IMR-90 (cell line): ENCODE data around the gene MARS2. TPM values are rescaled to one million over a fixed set of nuclear protein-coding genes. Genes with fewer than 3 reads are reported as not detected.

Experiments
- ATAC-seq: fragments of 200-7000 bp; cut with Tn5 transposase; 2 replicates; pipeline ENCODE4 v1.9.1; 2020; ENCODE audit warnings: low read depth, mild to moderate bottlenecking, moderate library complexity
- BruUV-seq: library from RNA; stranded (reverse); fragments of 400-500 nt; replicated peaks from 2 replicates; lab custom pipeline; 2021; lab: Mats Ljungman, UMichigan
- CTCF ChIA-PET: fragments of 300-600 bp; formaldehyde crosslinking; extraction: SDS; loops from one replicate; lab custom pipeline; 2021; ENCODE audit warnings: antibody characterized with exemption; lab: Yijun Ruan, JAX
- POLR2A ChIA-PET: fragments of 300-600 bp; sonication (Branson Sonifier 250); formaldehyde crosslinking; loops from one replicate; lab custom pipeline; 2022; ENCODE audit warnings: antibody characterized with exemption; ENCODE audit not compliant: unreplicated experiment; lab: Charles Lee
- DNase-seq: peaks from one replicate; pipeline ENCODE4 v3.0.0; 2013
- H2AFZ ChIP-seq: replicated peaks from 2 replicates; pipeline ENCODE3; 2013; ENCODE audit warnings: low read length, mild to moderate bottlenecking; ENCODE audit not compliant: poor library complexity
- H2AK5ac ChIP-seq: 2 replicates; pipeline ENCODE4 v1.6.1; 2013; ENCODE audit warnings: low read depth, low read length, inconsistent platforms
- H2AK9ac ChIP-seq: replicated peaks from 2 replicates; pipeline ENCODE3; 2013; ENCODE audit warnings: mild to moderate bottlenecking, low read depth, low read length, moderate library complexity; ENCODE audit not compliant: poor library complexity
- H2BK120ac ChIP-seq: 2 replicates; pipeline ENCODE4 v1.6.1; 2013; ENCODE audit warnings: low read depth, low read length, inconsistent platforms
- H2BK15ac ChIP-seq: 3 replicates; pipeline ENCODE4 v1.6.1; 2013; ENCODE audit warnings: low read depth, low read length, inconsistent platforms
- H2BK20ac ChIP-seq: 2 replicates; pipeline ENCODE4 v1.6.1; 2013; ENCODE audit warnings: low read depth, mild to moderate bottlenecking, inconsistent platforms, low read length, moderate library complexity
- H2BK5ac ChIP-seq: 2 replicates; pipeline ENCODE4 v1.6.1; 2013; ENCODE audit warnings: mild to moderate bottlenecking, low read depth, low read length, inconsistent platforms; ENCODE audit not compliant: poor library complexity, severe bottlenecking
- H3K14ac ChIP-seq: replicated peaks from 2 replicates; pipeline ENCODE4 v1.6.1; 2013; ENCODE audit warnings: low read depth, low read length, inconsistent platforms
- H3K18ac ChIP-seq: 2 replicates; pipeline ENCODE4 v1.6.1; 2013; ENCODE audit warnings: low read depth, low read length, control low read depth
- H3K23ac ChIP-seq: 2 replicates; pipeline ENCODE4 v1.6.1; 2013; ENCODE audit warnings: low read depth, low read length, inconsistent platforms
- H3K27ac ChIP-seq: 2 replicates; pipeline ENCODE4 v1.5.1; 2013; ENCODE audit warnings: mild to moderate bottlenecking, control low read depth, low read length; ENCODE audit not compliant: insufficient read depth
- H3K27me3 ChIP-seq: 2 replicates; pipeline ENCODE4 v1.6.1; 2013; ENCODE audit warnings: low read length; ENCODE audit not compliant: control insufficient read depth, insufficient read depth
- H3K36me3 ChIP-seq: 2 replicates; pipeline ENCODE4 v1.6.1; 2013; ENCODE audit warnings: low read length, mixed read lengths; ENCODE audit not compliant: control insufficient read depth, insufficient read depth
- H3K4ac ChIP-seq: 2 replicates; pipeline ENCODE4 v1.6.1; 2013; ENCODE audit warnings: low read depth, low read length, inconsistent platforms
- H3K4me1 ChIP-seq: 2 replicates; pipeline ENCODE4 v1.6.1; 2013; ENCODE audit warnings: low read length, mixed read lengths; ENCODE audit not compliant: control insufficient read depth, insufficient read depth
- H3K4me2 ChIP-seq: 2 replicates; pipeline ENCODE4 v1.6.1; 2013; ENCODE audit warnings: low read depth, mild to moderate bottlenecking, control low read depth, low read length, moderate library complexity
- H3K4me3 ChIP-seq: 2 replicates; pipeline ENCODE4 v1.5.1; 2013; ENCODE audit warnings: low read depth, mild to moderate bottlenecking, control low read depth, low read length, moderate library complexity; ENCODE audit not compliant: insufficient read depth
- H3K56ac ChIP-seq: 2 replicates; pipeline ENCODE4 v1.6.1; 2013; ENCODE audit warnings: low read length, inconsistent platforms; ENCODE audit not compliant: insufficient read depth; ENCODE audit errors: extremely low read depth
- H3K79me1 ChIP-seq, 2 experiments: 2 replicates each; pipeline ENCODE4 v1.6.1; 2013; ENCODE audit warnings: low read length in 2 of 2, inconsistent platforms in 1 of 2, low read depth in 1 of 2
- H3K9ac ChIP-seq: 2 replicates; pipeline ENCODE4 v1.6.1; 2013; ENCODE audit warnings: low read depth, low read length, control low read depth
- H3K9me1 ChIP-seq: 2 replicates; pipeline ENCODE4 v1.6.1; 2013; ENCODE audit warnings: low read length, inconsistent platforms; ENCODE audit not compliant: insufficient read depth
- H3K9me3 ChIP-seq: 2 replicates; pipeline ENCODE4 v1.6.1; 2013; ENCODE audit warnings: low read length; ENCODE audit not compliant: control insufficient read depth, insufficient read depth
- H4K20me1 ChIP-seq: 2 replicates; pipeline ENCODE4 v1.6.1; 2013; ENCODE audit warnings: low read length, inconsistent platforms; ENCODE audit not compliant: insufficient read depth
- H4K5ac ChIP-seq: 2 replicates; pipeline ENCODE4 v1.6.1; 2013; ENCODE audit warnings: mild to moderate bottlenecking, low read depth, low read length, control low read depth
- H4K8ac ChIP-seq, 2 experiments: 2 replicates each; pipeline ENCODE4 v1.6.1; 2013; ENCODE audit warnings: low read depth in 2 of 2, low read length in 2 of 2, control low read depth in 1 of 2, inconsistent platforms in 1 of 2
- H4K91ac ChIP-seq: 2 replicates; pipeline ENCODE4 v1.6.1; 2013; ENCODE audit warnings: low read depth, low read length, inconsistent platforms; ENCODE audit not compliant: insufficient read depth
- CEBPB ChIP-seq: IDR thresholded peaks from 2 replicates; pipeline ENCODE4 v1.6.1; 2012; ENCODE audit warnings: low read depth, low read length, improper control_type of control experiment
- CHD1 ChIP-seq: IDR thresholded peaks from 2 replicates; pipeline ENCODE4 v1.6.1; 2012; ENCODE audit warnings: low read depth, low read length, improper control_type of control experiment
- ELK1 ChIP-seq: fragments of 150-350 bp; IDR thresholded peaks from 2 replicates; pipeline ENCODE4 v1.6.1; 2016; ENCODE audit warnings: low read depth, mild to moderate bottlenecking, low read length, moderate library complexity, borderline replicate concordance
- MAFK ChIP-seq: IDR thresholded peaks from 2 replicates; pipeline ENCODE4 v1.6.1; 2012; ENCODE audit warnings: low read depth, low read length, improper control_type of control experiment
- MAZ ChIP-seq: IDR thresholded peaks from 2 replicates; pipeline ENCODE4 v1.6.1; 2012; ENCODE audit warnings: low read depth, mild to moderate bottlenecking, low read length, improper control_type of control experiment, moderate library complexity, borderline replicate concordance
- POLR2A ChIP-seq: IDR thresholded peaks from 2 replicates; pipeline ENCODE4 v1.6.1; 2012; ENCODE audit warnings: mild to moderate bottlenecking, low read depth, low read length
- SMC3 ChIP-seq: fragments of 150-350 bp; IDR thresholded peaks from 2 replicates; pipeline ENCODE4 v1.6.1; 2016; ENCODE audit warnings: low read depth, mild to moderate bottlenecking, antibody characterized with exemption, low read length, moderate library complexity
- WGBS, 2 experiments: methylation state at CpG; one replicate each; pipeline versions ENCODE4 v1.1.5 to v1.1.7; 2013; ENCODE audit warnings: missing lambda C conversion rate in 2 of 2; ENCODE audit not compliant: insufficient read length in 1 of 2; ENCODE audit errors: extremely low coverage in 2 of 2; 5-methylcytosine and 5-hydroxymethylcytosine counted together
- dilution Hi-C: fragments of 300-500 bp; cut with HindIII; formaldehyde crosslinking; loops from one replicate; pipeline ENCODE4 v1.14.3; 2018; ENCODE audit warnings: low sequenced_read_pairs; ENCODE audit not compliant: unreplicated experiment
- in situ Hi-C: fragments of 300-500 bp; cut with MboI; formaldehyde crosslinking; loops from 3 replicates; pipeline ENCODE4 v1.14.3; 2019; ENCODE audit warnings: low sequenced_read_pairs, inconsistent platforms, mixed read lengths
- intact Hi-C: fragments of 100-400 bp; cut with micrococcal nuclease; formaldehyde crosslinking; loops from 2 replicates; pipeline ENCODE4 v1.10.0; 2022
- polyA plus RNA-seq, 3 experiments: library from polyadenylated mRNA; depleted of rRNA; stranded (reverse); fragments of >200 nt; gene quantifications; 2 replicates each; pipeline ENCODE4 v1.2.3, GENCODE V29; 2012; ENCODE audit warnings: low replicate concordance in 1 of 3
- total RNA-seq: library from RNA; depleted of rRNA; stranded (reverse); fragments of >200 nt; gene quantifications from 2 replicates; pipeline ENCODE4 v1.2.3, GENCODE V29; 2012

The MARS2 gene
- total and polyA plus RNA-seq, 2 of the 4 experiments (the other 2 are of a cell fraction): 3.4 to 3.8 TPM

- Histone ChIP-seq H2BK120ac (no peak overlapping the region), H2BK15ac (no peak overlapping the region), H3K79me1 (peaks cover 0 to 5% of the 10 kb centered on the region in 2 experiments; a peak in 2 of 4 replicates), H3K56ac (no peak overlapping the region), H3K4ac (no peak overlapping the region), H3K4me3 (no peak overlapping the region), H2AK9ac (no peak overlapping the region), H3K9me1 (no peaks in the 10 kb centered on the region), H3K14ac (no peak overlapping the region), H3K23ac (no peak overlapping the region), H4K8ac (no peak overlapping the region), H2BK20ac (no peak overlapping the region), H3K9ac (no peak overlapping the region), H3K27ac (no peak overlapping the region), H3K27me3 (no peaks in the 10 kb centered on the region), H4K5ac (no peak overlapping the region), H2AK5ac (no peak overlapping the region), H4K20me1 (no peaks in the 10 kb centered on the region), H3K36me3 (no peaks in the 10 kb centered on the region), H3K18ac (no peak overlapping the region), H3K9me3 (no peaks in the 10 kb centered on the region), H2BK5ac (no peak overlapping the region), H2AFZ (no peak overlapping the region), H4K91ac (no peak overlapping the region), H3K4me2 (no peak overlapping the region), H3K4me1 (no peaks in the 10 kb centered on the region)
- no TSS peak for BruUV-seq
- no peak for ATAC-seq
- in situ Hi-C loops (no loop called here), intact Hi-C loops (no loop called here), dilution Hi-C loops (no loop called here)
- DNase-seq: no peak
- ChIA-PET POLR2A (no interaction called here), CTCF (no interaction called here)
- TF ChIP-seq SMC3 (no peak), CHD1 (no peak), CEBPB (peak; percentile 81), ELK1 (no peak), POLR2A (no peak), MAFK (no peak), MAZ (no peak)
- WGBS, 2 experiments: no CpG with 5 or more reads among the region's 2 CpGs
Measured at GRCh38 chr2:197717863-197718262, 12.7 kb downstream of the MARS2 start.
